Daoy (cell line): ENCODE measurements around the gene CHFR. TPM values are rescaled to one million over a fixed set of nuclear protein-coding genes. Genes with fewer than 3 reads are reported as not detected.
A peak's percentile ranks its signal among the peaks of the same experiment; 100 is the strongest.
"Not testable (repeated sequence)": the region's sequence is repeated elsewhere in the genome, so short reads cannot be mapped to it uniquely, and the experiment has no call there.

Source experiments
- DNase-seq: peaks from one replicate; pipeline ENCODE4 v3.0.0-alpha.2; 2015; ENCODE audit warnings: low read depth
- total RNA-seq: library from RNA; depleted of rRNA; stranded (reverse); fragments of >200 nt; shearing (Covaris generic); gene quantifications from 2 replicates; pipeline ENCODE4 v1.2.3, GENCODE V29; 2014

The CHFR gene
- total RNA-seq, 1 experiment from 2014 or later = 16.4 TPM

DNA sequence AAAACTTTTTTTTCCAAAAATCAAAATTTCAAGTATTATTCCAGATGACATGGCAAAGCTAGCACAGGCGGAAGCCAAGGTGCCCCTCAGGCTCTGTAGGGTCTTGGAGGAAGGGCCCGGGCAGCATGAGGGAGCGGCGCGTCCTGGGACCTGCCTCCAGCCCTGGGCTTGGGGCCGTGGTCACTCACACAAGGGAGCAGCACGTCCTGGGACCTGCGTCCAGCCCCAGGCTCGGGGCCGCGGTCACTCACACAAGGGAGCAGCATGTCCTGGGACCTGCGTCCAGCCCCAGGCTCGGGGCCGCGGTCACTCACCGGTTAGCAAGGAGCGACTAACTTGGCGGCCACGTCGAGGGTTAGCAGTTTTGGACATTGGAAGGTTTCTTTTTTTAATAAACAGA lies 46.9 kb downstream of the CHFR start:
- DNase-seq = no peak

DNA sequence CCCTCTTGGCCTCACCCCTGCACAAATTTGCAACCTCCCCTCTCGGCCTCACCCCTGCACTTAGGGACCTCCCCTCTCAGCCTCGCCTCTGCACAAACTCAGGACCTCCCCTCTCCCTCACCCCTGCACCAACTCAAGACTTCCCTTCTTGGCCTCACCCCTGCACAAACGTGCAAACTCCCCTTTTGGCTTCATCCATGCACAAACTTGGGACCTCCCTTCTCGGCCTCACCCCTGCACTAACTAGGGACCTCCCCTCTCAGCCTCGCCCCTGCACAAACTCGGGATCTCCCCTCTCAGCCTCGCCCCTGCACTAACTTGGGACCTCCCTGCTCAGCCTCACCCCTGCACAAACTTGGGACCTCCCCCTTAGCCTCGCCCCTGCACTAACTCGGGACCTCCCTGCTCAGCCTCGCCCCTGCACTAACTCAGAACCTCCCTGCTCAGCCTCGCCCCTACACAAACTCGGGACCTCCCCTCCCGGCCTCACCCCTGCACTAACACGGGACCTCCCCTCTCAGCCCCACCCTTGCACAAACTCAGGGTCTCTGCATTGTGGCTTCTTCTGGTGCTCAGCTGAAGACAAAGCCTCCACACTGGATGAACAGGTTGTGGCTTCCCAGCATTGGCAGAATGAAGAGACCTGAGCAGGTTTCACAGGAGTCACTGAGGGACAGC lies 47.7 kb downstream of the CHFR start:
- DNase-seq = no peak

DNA sequence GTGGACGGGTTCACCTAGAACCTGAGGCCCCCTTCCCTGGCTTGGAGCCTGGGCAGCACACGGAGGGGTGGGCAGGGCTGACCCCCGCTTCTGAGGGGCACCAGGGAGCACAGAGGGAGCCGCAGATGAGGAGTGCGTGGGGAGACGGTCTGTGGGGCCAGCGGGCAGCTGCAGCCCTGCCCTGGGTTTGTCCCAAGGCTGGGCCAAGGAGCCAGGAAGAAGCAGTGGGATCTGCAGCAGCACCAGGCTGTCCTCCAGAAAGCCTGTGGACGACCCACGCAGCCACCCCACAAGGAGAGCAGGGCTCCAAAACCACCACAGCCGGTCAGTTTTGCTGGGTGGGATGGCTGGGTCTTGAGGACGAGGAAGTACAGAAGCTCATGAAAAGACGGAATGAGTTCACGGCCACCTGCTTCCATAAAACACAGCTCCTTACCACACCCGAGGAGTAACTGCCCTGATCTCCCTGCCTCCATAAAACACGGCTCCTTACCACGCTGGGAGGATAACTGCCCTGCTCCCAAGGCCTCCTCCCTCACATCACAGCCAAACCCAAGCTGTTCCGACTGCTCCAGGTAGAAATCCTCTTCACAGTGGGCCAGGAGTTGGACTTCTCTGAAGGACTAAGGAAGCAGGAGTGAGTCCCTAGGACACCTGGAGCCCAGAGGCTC lies 48.9 kb downstream of the CHFR start:
- DNase-seq = no peak

DNA sequence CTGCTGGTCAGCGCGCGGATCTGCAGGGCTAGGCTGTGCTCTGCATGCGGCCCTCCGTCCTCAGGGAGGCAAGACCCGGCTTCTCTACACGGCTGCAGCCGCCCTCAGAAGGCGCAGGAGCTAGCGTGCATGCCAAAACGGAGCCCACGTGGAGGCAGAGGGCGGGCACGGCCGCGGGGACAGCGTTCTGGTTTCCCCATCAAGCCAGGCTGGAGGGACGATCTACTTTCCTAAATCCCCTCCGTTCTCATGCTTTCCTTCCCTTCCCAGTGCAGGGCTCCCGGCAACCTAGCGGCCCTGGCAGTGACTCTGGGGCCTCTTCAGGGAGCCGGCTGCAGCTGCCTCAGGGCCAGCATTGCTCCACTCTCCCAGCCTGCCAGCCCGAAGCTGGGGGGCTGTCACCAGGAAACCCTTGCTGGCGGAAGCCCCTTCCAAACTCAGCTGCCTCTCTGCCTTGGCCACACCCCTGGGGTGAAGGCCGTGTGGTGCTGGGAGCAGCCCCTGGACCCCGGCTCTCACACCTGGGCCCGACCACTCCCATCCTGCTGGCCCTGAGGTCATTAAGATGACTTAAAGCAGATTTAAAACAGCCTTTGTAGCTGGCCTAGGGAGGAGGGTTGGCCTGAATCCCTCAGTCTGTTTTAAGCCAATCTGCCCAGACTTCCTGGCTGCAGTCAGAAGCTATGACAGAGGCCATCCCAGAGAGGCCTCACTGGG lies 49.6 kb downstream of the CHFR start:
- DNase-seq = no peak

DNA sequence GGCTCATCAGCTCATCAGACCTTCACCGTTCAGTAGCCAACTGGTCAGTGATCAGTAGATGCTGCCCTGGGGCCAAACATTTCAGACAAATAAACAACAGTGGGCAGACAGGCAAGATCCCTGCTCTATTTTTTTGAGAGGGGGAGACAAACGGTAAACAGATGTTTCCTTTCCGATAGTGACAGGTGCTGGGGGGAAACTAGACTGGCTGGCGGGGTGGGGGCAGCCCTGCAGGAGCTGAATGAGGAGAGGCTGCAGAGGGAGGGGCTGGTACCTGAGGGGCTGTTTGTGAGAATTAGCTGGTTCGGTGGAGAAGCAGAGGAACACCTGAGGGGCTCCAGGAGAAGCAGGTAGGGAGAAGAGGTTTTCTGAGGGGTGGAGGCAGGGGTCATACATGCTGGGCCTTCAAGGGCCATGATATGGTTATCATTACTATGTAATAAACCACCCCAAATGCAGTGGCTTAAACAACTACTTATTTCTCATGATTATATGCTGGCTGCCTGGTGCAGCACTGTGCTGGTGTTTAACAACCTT lies 50.5 kb downstream of the CHFR start:
- no peak for DNase-seq

DNA sequence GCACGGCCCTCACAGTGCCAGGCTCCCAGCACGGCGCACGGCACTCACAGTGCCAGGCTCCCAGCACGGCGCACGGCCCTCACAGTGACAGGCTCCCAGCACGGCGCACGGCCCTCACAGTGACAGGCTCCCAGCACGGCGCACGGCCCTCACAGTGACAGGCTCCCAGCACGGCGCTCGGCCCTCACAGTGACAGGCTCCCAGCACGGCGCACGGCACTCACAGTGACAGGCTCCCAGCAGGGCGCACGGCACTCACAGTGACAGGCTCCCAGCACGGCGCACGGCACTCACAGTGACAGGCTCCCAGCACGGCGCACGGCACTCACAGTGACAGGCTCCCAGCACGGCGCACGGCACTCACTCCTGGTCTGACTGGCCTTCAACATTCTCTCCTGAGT lies 51.2 kb downstream of the CHFR start:
- DNase-seq = not testable (repeated sequence)

DNA sequence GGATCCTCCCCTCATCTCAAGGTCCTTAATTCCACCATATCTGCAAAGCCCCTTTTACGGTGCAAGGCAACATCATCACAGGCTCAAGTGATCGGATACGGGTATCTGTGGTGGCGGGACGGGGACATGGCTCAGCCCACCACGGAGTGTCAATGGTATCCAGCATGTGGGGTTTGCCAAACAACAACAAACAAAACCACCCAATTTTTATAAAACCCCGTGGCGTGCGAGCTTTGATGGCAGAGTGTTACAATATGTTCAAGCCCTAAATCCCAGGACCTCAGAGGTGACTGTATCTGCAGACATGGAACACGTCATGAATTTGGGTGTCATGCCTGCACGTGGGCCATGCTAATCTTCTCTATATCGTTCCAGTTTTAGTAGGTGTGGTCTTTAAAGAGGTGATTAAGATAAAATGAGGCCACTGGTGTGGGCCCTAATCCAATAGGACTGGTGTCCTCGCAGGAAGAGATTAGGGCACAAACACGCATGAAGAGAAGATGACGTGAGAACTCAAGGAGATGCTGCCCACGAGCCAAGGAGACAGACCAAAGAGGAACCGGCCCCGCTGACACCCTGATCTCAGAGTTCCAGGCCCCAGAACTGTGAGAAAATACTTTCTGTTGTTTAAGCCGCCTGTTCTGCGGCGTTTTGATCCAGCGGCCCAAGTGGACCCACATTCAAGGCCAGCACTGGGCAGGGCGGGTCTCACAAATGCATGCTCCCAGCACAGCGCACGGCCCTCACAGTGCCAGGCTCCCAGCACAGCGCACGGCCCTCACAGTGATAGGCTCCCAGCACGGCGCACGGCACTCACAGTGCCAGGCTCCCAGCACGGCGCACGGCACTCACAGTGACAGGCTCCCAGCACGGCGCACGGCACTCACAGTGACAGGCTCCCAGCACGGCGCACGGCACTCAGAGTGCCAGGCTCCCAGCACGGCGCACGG lies 52.1 kb downstream of the CHFR start:
- no peak for DNase-seq

DNA sequence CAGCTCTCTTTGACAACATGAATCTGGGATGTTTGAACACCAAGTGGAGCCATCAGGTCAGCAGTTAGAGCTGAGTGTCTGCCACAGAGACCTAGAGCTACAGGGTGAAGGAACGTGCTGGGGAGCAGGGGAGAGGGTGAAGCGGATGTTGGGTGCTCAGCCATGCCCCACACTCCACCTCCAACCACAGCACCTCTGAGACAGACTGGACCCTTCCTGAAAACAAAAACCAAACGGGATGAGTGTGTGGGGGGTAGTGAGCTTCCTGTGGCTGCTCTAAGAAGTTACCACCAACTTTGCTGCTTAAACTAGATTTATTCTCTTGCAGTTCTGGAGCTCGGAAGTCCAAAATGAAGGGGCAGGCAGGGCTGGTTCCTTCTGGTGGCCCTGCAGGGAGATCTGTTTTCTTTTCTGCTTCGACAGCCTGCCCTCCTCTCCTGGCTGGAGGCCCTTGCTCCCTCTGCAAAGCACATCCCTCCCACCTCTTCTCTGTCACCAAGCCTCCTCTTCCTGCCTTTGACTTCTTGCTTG lies 53.2 kb downstream of the CHFR start:
- no peak for DNase-seq

DNA sequence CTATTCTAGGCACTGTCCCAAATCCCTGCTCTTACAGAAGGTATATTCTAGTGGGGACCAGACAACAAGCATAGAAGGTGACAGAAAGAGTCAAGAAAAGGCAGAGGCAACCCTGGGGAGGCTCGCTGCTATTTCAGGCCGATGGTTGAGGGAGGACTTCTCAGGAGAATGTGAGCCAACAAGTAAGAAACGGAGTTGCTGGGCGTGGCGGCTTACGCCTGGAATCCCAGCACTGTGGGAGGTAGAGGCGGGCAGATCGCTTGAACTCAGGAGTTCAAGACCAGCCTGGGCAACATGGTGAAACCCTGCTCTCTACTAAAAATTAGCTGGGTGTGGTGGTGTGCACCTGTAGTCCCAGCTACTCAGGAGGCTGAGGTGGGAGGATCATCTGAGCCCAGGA lies 54.1 kb downstream of the CHFR start:
- no peak for DNase-seq

DNA sequence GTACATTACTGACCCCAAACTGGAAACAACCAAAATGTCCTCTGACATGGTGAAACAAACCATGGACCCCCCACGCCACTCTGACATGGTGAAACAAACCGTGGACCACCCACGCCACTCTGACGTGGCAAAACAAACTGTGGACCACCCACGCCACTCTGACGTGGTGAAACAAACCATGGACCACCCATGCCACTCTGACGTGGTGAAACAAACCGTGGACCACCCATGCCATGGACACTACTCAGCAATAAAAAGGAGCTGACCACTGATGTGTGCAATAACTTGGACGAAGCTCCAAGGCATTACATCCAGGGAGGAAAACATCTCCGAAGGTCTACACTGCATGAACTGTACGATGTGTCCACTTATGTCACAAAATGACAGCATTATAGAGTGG lies 55.6 kb downstream of the CHFR start:
- no peak for DNase-seq

DNA sequence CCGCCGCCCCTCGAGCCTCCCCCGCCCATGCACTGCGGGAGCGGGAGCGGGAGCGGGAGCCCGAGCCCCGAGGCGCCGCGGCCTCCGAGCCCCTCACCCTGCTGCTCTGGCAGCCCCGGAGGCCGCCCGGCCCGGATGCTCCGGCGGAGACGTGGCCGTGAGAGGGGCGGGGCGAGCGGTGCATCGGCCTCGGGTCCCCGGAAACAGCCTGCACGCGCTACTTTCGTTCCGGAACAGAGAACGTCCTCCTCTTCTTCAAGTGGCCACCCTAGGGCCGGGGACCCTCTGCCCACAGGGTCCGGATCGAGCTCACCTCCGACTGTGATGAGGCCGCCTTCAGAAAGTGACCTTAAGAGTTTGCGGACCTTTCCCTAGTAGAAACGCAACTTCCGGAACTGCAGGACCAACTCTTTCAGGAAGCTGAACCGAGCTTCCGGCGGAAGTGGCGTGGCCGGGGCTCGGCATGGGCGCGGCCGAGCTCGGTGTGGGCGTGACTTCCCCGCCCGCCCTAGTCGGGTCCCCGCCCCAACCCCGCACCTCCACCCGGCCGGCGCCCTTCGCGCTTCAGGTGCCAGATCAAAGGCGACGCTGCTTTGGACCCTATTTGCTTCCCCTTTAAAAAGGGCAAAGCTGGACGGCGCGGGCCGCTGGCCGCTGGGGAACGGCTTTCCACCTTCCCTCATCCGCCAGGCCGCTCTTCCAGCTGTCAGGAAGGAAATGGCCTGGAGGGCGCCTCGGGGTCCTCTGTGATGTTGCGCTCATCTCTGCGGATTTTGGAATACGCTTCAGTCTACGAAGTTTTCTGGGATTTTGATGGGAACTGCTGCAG lies 58.5 kb downstream of the CHFR start, which contains the start of gene GOLGA3:
Gene GOLGA3 (minus strand): TSS at position 164 of the 829 bp plus-strand sequence. CDS start 6,741 bp downstream, outside the sequence.
- peak; percentile 97 for DNase-seq

DNA sequence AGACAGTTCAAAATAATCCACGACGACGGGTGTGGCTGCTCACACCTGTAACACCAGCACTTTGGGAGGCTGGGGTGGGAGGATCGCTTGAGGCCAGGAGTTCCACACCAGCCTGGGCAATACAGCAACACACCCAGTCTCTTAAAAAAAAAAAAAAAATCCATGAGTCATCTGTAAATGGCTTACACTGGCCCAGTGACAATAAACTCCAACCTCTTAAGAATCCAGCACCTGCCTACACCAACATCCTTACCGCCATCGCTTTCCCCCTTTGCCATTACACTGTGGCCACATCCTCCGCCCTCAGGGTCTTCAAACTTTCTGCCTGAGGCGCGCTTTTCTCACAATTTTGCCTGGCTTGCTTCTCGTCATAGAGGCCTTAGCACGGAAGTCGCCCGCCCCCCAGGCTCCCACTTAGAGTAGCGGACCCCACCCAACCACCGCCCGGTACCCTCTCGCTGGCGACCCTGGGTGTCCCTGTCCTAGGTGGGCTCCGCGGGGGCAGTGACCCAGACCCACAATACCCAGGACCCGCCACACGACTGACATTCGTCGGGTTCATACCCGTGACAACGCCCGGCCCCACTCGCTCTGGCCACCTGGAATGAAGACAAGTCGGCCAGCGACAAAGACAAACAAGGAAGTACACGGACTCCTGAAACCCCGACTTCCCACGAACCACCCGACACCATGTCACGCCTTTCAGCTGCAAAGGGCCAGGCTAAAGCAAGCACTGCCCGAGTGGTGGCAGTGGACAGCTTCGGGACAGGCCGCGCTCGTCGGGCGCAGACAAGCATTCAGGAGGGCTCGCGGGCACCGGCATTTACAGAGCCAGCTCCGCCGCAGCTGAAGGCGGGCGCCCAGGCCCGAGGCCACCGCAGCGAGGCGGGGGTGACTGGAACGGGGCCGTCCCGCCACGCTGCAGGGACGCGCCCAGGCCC lies 59.4 kb downstream of the CHFR start:
- DNase-seq = peak; percentile 76

DNA sequence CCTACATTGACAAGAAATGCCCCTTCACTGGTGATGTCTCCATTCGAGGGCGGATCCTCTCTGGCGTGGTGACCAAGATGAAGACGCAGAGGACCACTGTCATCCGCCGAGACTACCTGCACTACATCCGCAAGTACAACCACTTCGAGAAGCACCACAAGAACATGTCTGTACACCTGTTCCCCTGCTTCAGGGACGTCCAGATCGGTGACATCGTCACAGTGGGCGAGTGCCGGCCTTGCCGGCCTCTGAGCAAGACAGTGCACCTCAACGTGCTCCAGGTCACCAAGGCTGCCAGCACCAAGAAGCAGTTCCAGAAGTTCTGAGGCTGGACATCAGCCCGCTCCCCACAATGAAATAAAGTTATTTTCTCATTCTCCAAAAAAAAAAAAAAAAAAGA lies 61.5 kb downstream of the CHFR start:
- DNase-seq = no peak

DNA sequence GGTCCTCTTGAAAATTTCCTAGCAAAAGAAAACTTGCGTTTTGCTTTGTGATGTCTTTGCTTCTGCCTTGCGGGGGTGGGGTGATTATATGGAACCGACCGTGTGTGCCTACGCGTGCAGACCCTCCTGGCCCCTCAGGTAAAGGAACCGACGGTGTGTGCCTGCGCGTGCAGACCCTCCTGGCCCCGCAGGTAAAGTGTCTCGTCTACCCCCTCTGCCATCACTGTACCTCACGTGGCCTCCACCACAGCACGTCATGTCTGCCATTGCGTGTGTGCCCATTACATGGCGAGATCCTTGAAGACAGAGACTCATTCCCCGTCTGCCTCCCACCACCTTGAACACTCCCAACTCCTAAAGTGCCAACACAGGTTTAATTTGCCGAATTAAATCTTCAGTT lies 62.3 kb downstream of the CHFR start:
- DNase-seq = no peak

DNA sequence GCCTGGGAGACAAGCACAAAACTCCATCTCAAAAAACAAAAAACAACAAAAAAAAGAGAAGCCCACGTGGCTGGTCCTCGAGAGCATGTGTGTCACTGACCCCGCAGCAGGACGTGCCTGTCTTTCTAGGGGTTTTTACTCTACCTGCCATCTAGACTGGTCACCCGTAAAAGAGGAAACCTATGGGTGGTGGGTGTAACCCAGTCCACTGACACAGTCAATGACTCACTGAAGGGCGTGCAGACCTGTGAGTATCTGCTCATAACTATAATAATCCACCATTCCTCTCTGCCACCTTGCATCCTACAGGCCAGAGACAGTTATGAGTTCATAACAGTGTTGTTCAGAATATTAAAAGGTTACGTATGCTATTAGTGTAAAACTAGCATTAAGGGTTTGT lies 63.4 kb downstream of the CHFR start:
- DNase-seq = no peak

DNA sequence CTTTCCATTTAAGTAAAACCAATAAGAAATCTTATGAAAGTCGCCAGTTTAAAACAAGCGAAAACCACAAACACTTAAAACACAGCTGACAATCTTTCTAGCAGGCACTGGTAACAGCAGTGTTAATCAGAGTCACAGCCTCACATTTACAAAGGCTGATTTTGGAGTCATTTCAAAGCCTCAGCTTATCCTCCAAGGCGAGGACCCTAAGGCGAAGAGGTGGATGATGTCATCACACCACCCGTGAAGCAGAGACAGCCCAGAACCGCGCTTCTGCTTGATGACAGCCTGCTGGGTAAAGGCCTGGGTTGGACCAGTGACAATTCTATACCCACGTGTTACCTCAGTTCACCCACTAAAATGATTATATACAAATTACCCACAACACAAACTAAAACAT lies 68.8 kb downstream of the CHFR start:
- DNase-seq = no peak

DNA sequence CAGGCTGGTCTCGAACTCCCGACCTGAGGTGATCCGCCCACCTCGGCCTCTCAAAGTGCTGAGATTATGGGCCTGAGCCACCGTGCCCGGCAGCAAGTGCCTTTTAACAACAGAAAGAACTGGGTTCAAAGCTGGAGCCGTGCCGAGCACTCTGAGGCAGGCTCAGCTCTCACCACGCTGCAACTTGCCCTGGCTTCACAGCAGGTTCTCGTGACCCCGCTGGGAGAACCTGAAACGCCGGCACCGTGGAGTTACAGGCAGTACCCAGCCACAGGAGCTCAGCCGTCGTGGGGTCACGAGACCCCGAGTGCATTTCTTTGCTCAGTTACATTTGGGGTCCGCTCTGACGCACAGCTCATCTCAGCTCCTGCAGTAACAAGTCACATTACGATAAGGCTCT lies 73.2 kb downstream of the CHFR start:
- DNase-seq = no peak

DNA sequence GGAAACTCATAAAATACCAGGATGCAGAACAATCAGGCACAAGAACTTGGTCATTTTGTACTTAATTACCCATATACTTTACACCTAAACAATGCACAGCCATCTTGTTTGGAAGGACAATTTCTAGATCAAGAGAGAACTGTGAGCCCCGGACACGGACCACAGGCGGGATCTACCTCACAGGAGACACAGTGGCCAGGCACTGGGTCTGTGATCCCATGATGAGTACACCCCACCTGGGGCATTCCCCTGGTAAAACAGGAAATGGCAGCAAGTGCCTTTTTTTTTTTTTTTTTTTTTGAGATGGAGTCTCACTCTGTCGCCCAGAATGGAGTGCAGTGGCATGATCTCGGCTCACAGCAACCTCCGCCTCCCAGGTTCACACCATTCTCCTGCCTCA lies 74.0 kb downstream of the CHFR start:
- DNase-seq = no peak

DNA sequence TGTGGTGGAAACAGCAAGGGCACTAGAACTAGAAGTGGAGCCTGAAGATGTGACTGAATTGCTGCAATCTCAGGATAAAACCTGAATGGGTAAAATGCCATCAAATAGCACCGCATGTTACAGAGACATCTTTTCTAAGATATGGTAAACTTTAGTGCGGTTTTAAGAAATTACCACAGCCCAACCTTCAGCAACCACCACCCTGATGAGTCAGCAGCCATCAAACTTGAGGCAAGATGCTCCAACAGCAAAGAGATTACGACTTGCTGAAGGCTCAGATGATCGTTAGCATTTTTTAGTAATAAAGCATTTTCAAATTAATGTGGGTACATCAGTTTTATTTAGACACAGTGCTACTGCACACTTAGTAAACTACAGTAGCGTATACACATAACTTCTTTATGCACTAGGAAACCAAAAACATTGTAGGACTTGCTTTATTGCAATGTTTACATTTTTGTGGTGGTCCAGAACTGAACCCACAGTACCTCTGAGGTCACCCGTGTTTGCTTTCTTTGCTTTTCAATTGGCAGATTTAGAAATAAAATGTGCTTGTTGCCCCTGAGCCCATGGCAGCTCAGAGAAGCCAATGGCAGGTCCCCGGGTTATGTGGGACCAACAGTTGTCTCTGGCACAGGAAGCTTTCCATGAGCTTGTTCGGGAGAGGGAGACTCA lies 74.6 kb downstream of the CHFR start:
- DNase-seq = peak; percentile 70
